Caco-2 (cell line): ENCODE data around the gene LMTK2. TPM values are rescaled to one million over a fixed set of nuclear protein-coding genes. Genes with fewer than 3 reads are reported as not detected.

ENCODE experiments used
- BruUV-seq: library from RNA; stranded (reverse); fragments of 400-500 nt; replicated peaks from 2 replicates; lab custom pipeline; 2021; lab: Mats Ljungman, UMichigan
- CTCF ChIA-PET: fragments of 300-600 bp; sonication (Branson Sonifier 250); formaldehyde crosslinking; loops from one replicate; lab custom pipeline; 2022; ENCODE audit warnings: antibody characterized with exemption; lab: Charles Lee
- POLR2A ChIA-PET: fragments of 300-600 bp; sonication (Branson Sonifier 250); formaldehyde crosslinking; loops from one replicate; lab custom pipeline; 2022; ENCODE audit warnings: antibody characterized with exemption; lab: Charles Lee
- DNase-seq, 2 experiments: peaks; one replicate each; pipeline versions ENCODE4 v3.0.0 to v3.0.0-alpha.2; 2020 to 2022
- H3K27me3 ChIP-seq: replicated peaks from 2 replicates; pipeline ENCODE4 v1.6.0; 2011; ENCODE audit warnings: low read length; ENCODE audit not compliant: control insufficient read depth, insufficient read depth
- H3K36me3 ChIP-seq: 2 replicates; pipeline ENCODE4 v1.5.1; 2011; ENCODE audit warnings: low read length; ENCODE audit not compliant: control insufficient read depth, insufficient read depth
- H3K4me1 ChIP-seq: fragments of 250-450 bp; sonication (Bioruptor Pico); 2 replicates; pipeline ENCODE4 v1.5.1; 2020; ENCODE audit warnings: mild to moderate bottlenecking
- H3K4me3 ChIP-seq: 2 replicates; pipeline ENCODE4 v1.5.1; 2011; ENCODE audit warnings: low read depth, mild to moderate bottlenecking, control low read depth, low read length
- H3K9me3 ChIP-seq: fragments of 250-450 bp; sonication (Bioruptor Pico); 2 replicates; pipeline ENCODE4 v1.5.1; 2020; ENCODE audit warnings: mild to moderate bottlenecking, moderate library complexity
- H3K27ac Mint-ChIP-seq: one replicate; pipeline ENCODE4 v1.8.0; 2022; ENCODE audit warnings: mixed read lengths; ENCODE audit not compliant: unreplicated experiment
- H3K27me3 Mint-ChIP-seq: one replicate; pipeline ENCODE4 v1.8.0; 2022; ENCODE audit warnings: mixed read lengths; ENCODE audit not compliant: insufficient read depth, unreplicated experiment
- H3K36me3 Mint-ChIP-seq: one replicate; pipeline ENCODE4 v1.8.0; 2022; ENCODE audit warnings: mild to moderate bottlenecking, mixed read lengths; ENCODE audit not compliant: insufficient read depth, unreplicated experiment
- H3K4me1 Mint-ChIP-seq: one replicate; pipeline ENCODE4 v1.8.0; 2022; ENCODE audit warnings: low read depth, mixed read lengths; ENCODE audit not compliant: unreplicated experiment
- H3K4me3 Mint-ChIP-seq: one replicate; pipeline ENCODE4 v1.8.0; 2022; ENCODE audit warnings: mild to moderate bottlenecking, moderate library complexity, mixed read lengths; ENCODE audit not compliant: unreplicated experiment
- H3K9me3 Mint-ChIP-seq: one replicate; pipeline ENCODE4 v1.8.0; 2022; ENCODE audit warnings: mixed read lengths; ENCODE audit not compliant: unreplicated experiment
- CTCF ChIP-seq, 2 experiments: fragments of 200-600 bp in 1 of 2; IDR thresholded peaks; 1 replicate in 1 of 2; 2 replicates in 1 of 2; pipeline versions ENCODE4 v1.5.1 to v1.8.0; 2011 to 2022; ENCODE audit warnings: antibody characterized with exemption in 1 of 2, control low read depth in 1 of 2, inconsistent platforms in 1 of 2, low read depth in 1 of 2, low read length in 1 of 2, mild to moderate bottlenecking in 1 of 2, moderate library complexity in 1 of 2; ENCODE audit not compliant: insufficient read depth in 1 of 2, severe bottlenecking in 1 of 2, unreplicated experiment in 1 of 2
- intact Hi-C: fragments of 100-400 bp; cut with micrococcal nuclease; formaldehyde crosslinking; loops from one replicate; pipeline ENCODE4 v1.10.0; 2022; ENCODE audit not compliant: unreplicated experiment
- total RNA-seq: library from RNA; stranded (reverse); gene quantifications from 2 replicates; pipeline ENCODE4 v1.2.3, GENCODE V29; 2022

LMTK2 gene
- total RNA-seq, 1 experiment from 2014 or later: 21.9 TPM

- Histone ChIP-seq H3K4me3 (no peak overlapping the region), H3K36me3 (no peaks in the 10 kb centered on the region), H3K4me1 (no peaks in the 10 kb centered on the region), H3K9me3 (no peaks in the 10 kb centered on the region), H3K27me3 (no peaks in the 10 kb centered on the region)
- no peaks in the 10 kb centered on the region for H3K27me3 Mint-ChIP-seq
- no peak for DNase-seq
- CTCF ChIA-PET: no interaction called here
- intact Hi-C loops: no loop called here
- POLR2A ChIA-PET: no interaction called here
- peaks cover 8% of the 10 kb centered on the region for H3K36me3 Mint-ChIP-seq
- H3K4me1 Mint-ChIP-seq: no peaks in the 10 kb centered on the region
- H3K9me3 Mint-ChIP-seq: no peaks in the 10 kb centered on the region
- no peak overlapping the region for H3K27ac Mint-ChIP-seq
- no TSS peak for BruUV-seq
- no peak for TF ChIP-seq CTCF (IDR thresholded peaks at IDR 0.05; ENCODE audit: insufficient read depth in 1 of 2, low read depth in 1 of 2, low read length in 1 of 2, severe bottlenecking in 1 of 2, unreplicated experiment in 1 of 2)
- H3K4me3 Mint-ChIP-seq: no peak overlapping the region
These were observed 126.1 kb downstream of the LMTK2 start for GRCh38 chr7:98232799-98233198.

- intact Hi-C loops: no loop called here
- no peaks in the 10 kb centered on the region for H3K9me3 ChIP-seq
- Mint-ChIP-seq H3K36me3 (peaks cover 8% of the 10 kb centered on the region), H3K4me1 (no peaks in the 10 kb centered on the region), H3K27ac (no peak overlapping the region), H3K9me3 (no peaks in the 10 kb centered on the region), H3K27me3 (no peaks in the 10 kb centered on the region), H3K4me3 (no peak overlapping the region)
- no peak for DNase-seq
- H3K27me3 ChIP-seq: no peaks in the 10 kb centered on the region
- no peak for TF ChIP-seq CTCF (IDR thresholded peaks at IDR 0.05; ENCODE audit: insufficient read depth in 1 of 2, low read depth in 1 of 2, low read length in 1 of 2, severe bottlenecking in 1 of 2, unreplicated experiment in 1 of 2)
- CTCF ChIA-PET: no interaction called here
- POLR2A ChIA-PET: no interaction called here
- BruUV-seq: no TSS peak
- H3K4me1 ChIP-seq: no peaks in the 10 kb centered on the region
- H3K36me3 ChIP-seq: no peaks in the 10 kb centered on the region
- no peak overlapping the region for H3K4me3 ChIP-seq
These were observed 126.8 kb downstream of the LMTK2 start for GRCh38 chr7:98233219-98234070.

- CTCF ChIA-PET: interaction anchor here (0.5 kb wide), 1 partner anchor 9 kb away, joined by 3 read pairs; no protein-coding TSS in a partner anchor
- Histone ChIP-seq H3K4me3 (no peak overlapping the region), H3K36me3 (no peaks in the 10 kb centered on the region), H3K27me3 (no peaks in the 10 kb centered on the region), H3K4me1 (no peaks in the 10 kb centered on the region), H3K9me3 (no peaks in the 10 kb centered on the region)
- Mint-ChIP-seq H3K36me3 (peaks cover 8% of the 10 kb centered on the region), H3K27me3 (no peaks in the 10 kb centered on the region), H3K27ac (no peak overlapping the region), H3K4me3 (no peak overlapping the region), H3K4me1 (no peaks in the 10 kb centered on the region), H3K9me3 (no peaks in the 10 kb centered on the region)
- DNase-seq: no peak
- intact Hi-C loops: no loop called here
- no TSS peak for BruUV-seq
- POLR2A ChIA-PET: interaction anchor here (0.6 kb wide), 1 partner anchor 138 kb away, joined by 18 read pairs; no protein-coding TSS in a partner anchor
- TF ChIP-seq CTCF (IDR thresholded peaks at IDR 0.05; ENCODE audit: insufficient read depth in 1 of 2, low read depth in 1 of 2, low read length in 1 of 2, severe bottlenecking in 1 of 2, unreplicated experiment in 1 of 2): no peak
These were observed 127.9 kb downstream of the LMTK2 start for GRCh38 chr7:98234429-98235147.
